ENCODE results near the gene HIVEP1.

The HIVEP1 gene

GRCh38 chr6:12196326-12196936 is 184.3 kb downstream of the HIVEP1 start:
- Mint-ChIP-seq H3K4me3 (no peak overlapping the region), H3K27me3 (no peaks in the 10 kb centered on the region), H3K9me3 (no peaks in the 10 kb centered on the region), H3K27ac (no peak overlapping the region), H3K4me1 (no peaks in the 10 kb centered on the region)
- DNase-seq (no peak), ATAC-seq (no peak)

GRCh38 chr6:12198851-12199250 is 186.7 kb downstream of the HIVEP1 start:
- Mint-ChIP-seq H3K27me3 (no peaks in the 10 kb centered on the region), H3K27ac (no peak overlapping the region), H3K9me3 (no peaks in the 10 kb centered on the region), H3K4me3 (no peak overlapping the region), H3K4me1 (no peaks in the 10 kb centered on the region)
- ATAC-seq (no peak), DNase-seq (no peak)

GRCh38 chr6:12200015-12200564 is 188.0 kb downstream of the HIVEP1 start:
- no peak for ATAC-seq
- DNase-seq: no peak
- Mint-ChIP-seq H3K4me1 (no peaks in the 10 kb centered on the region), H3K27ac (no peak overlapping the region), H3K27me3 (peaks cover 7% of the 10 kb centered on the region), H3K4me3 (no peak overlapping the region), H3K9me3 (no peaks in the 10 kb centered on the region)

GRCh38 chr6:12200761-12201160 is 188.6 kb downstream of the HIVEP1 start:
- H3K4me3 Mint-ChIP-seq: no peak overlapping the region
- ATAC-seq (no peak), DNase-seq (no peak)
- H3K27ac Mint-ChIP-seq: no peak overlapping the region
- no peaks in the 10 kb centered on the region for H3K9me3 Mint-ChIP-seq
- H3K27me3 Mint-ChIP-seq: peaks cover 7% of the 10 kb centered on the region
- no peaks in the 10 kb centered on the region for H3K4me1 Mint-ChIP-seq

- Mint-ChIP-seq H3K4me3 (no peak overlapping the region), H3K27ac (no peak overlapping the region), H3K9me3 (no peaks in the 10 kb centered on the region), H3K27me3 (peaks cover 7% of the 10 kb centered on the region), H3K4me1 (no peaks in the 10 kb centered on the region)
- DNase-seq (no peak), ATAC-seq (no peak)
Observed at GRCh38 chr6:12203001-12203400, 190.9 kb downstream of the HIVEP1 start.

- Mint-ChIP-seq H3K27ac (no peak overlapping the region), H3K9me3 (no peaks in the 10 kb centered on the region), H3K27me3 (peaks cover 7% of the 10 kb centered on the region), H3K4me1 (no peaks in the 10 kb centered on the region), H3K4me3 (no peak overlapping the region)
- ATAC-seq (no peak), DNase-seq (no peak)
Observed at GRCh38 chr6:12208190-12208589, 196.1 kb downstream of the HIVEP1 start.

GRCh38 chr6:12208673-12209072 is 196.6 kb downstream of the HIVEP1 start:
- ATAC-seq: no peak
- Mint-ChIP-seq H3K27ac (peak overlapping the region in 1 of 2 donors; percentile 66), H3K4me1 (no peaks in the 10 kb centered on the region), H3K27me3 (peaks cover 7% of the 10 kb centered on the region), H3K4me3 (no peak overlapping the region), H3K9me3 (no peaks in the 10 kb centered on the region)
- DNase-seq: no peak
